Measurements from ENCODE around the gene METTL2B. TPM values are rescaled to one million over a fixed set of nuclear protein-coding genes. Genes with fewer than 3 reads are reported as not detected.
"Not testable (repeated sequence)": the region's sequence is repeated elsewhere in the genome, so short reads cannot be mapped to it uniquely, and the experiment has no call there.

Gene METTL2B
- total RNA-seq, 2 experiments from 2014 or later = 59.3 to 60.4 TPM

- POLR2A ChIA-PET, CTCF ChIA-PET: not testable (repeated sequence)
These were observed 77.8 kb downstream of the METTL2B start for GRCh38 chr7:128554394-128554793.

Other genes with a start within 250 kb of the METTL2B start
- gene LEP, start 235.5 kb upstream of the METTL2B start, total RNA-seq = not detected
- gene RBM28, start 132.8 kb upstream of the METTL2B start, total RNA-seq = 10 to 100 TPM; 74.3 to 81.2 TPM
- under 1 TPM; 0.23 to 0.27 TPM for gene PRRT4, start 115.1 kb upstream of the METTL2B start, total RNA-seq
- 10 to 100 TPM; 81.1 to 81.7 TPM for gene IMPDH1, start 66.8 kb upstream of the METTL2B start, total RNA-seq
- gene HILPDA, start 20.9 kb upstream of the METTL2B start, total RNA-seq = 10 to 100 TPM; 49.9 to 53.1 TPM
- gene GARIN1A, start 195.5 kb downstream of the METTL2B start, total RNA-seq = under 1 TPM; 0.21 to 0.30 TPM

Measured in activated CD8-positive, alpha-beta memory T cell treated with anti-CD3 and anti-CD28 coated beads for 36 hours (primary cell).